DMS 273 treated with DMSO at 0.1 percent for 48 hours (cell line): Measurements from ENCODE around the gene ADGRD1.

Experiments used
- DNase-seq: peaks from one replicate; lab custom pipeline; 2025; lab: John Stamatoyannopoulos, UW

ADGRD1 gene

DNA sequence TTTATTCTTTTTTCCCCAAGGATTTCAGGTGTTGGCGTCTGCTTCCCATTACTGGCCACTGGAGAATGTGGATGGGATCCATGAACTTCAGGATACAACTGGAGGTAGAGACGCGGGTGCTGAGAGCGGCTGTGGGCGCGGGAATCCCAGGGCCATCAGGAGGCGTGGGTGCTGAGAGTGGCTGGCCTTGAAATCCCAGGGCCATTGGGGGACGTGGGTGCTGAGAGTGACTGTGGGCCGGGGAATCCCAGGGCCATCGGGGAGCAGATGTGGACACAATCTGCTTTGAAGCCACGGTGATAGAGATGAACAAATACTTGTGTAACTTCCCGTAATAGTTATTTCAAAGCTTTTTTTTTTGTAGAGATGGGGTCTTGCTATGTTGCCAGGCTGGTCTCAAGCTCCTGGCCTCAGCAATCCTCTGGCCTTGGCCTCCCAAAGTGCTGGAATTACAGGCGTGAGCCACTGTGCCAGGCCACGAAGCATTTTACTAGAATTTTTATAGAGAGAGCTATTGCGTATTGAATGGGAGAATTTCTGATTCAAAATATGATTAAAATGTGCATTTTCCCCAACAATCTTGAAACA lies 12.8 kb downstream of the ADGRD1 start:
- no peak for DNase-seq

DNA sequence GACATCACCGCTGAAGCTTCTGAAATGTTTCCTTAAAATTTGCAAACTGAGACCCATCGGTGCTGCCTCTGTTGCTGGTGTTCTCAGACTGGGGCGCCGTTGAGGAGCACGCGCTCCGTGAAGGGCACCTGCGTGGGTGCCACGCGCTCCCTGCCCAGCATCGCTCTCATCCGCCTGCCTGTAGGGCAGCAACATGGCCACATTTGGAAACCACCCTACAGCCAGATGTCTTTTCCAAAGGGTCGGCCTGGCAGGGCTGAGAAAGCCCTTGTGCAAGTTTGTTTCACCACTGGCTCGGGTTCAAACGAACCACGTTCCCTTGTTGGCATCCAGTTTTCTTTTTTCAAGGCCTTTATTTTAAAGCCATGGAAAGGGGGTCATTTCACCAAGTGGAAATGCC lies 13.9 kb downstream of the ADGRD1 start:
- DNase-seq, result no peak

DNA sequence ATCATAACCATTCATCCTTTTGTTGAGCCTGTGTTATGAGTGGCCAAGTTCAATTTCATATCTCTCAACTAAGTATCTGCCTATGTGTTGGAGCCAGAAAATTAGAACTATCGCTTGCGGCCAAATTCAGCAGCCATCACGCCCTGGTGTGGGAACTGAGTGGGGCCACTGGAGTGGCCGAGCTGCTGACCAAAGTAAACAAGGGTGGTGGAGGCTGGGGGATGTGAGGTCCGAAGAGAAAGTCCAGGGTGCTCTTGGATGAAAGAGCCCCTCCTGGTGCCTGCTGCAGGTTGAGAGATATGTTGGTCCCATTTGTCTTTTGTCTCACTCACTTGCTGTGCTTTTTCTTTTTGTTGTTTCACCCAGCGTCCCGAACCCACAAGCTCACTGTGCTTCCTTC lies 14.9 kb downstream of the ADGRD1 start:
- DNase-seq, result no peak

DNA sequence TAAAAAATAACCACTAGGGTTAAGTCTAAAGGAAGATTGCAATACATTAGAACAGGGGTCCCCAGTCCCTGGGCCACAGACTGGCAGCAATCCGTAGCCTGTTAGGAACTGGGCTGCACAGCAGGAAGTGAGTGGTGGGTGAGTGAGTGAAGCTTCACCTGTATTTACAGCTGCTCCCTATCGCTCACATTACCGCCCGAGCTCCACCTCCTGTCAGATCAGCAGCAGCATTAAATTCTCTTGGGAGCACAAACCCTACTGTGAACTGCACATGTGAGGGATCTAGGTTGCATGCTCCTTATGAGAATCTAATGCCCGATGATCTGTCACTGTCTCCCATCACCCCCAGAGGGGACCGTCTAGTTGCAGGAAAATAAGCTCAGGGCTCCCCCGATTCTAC lies 15.5 kb downstream of the ADGRD1 start:
- no peak for DNase-seq

DNA sequence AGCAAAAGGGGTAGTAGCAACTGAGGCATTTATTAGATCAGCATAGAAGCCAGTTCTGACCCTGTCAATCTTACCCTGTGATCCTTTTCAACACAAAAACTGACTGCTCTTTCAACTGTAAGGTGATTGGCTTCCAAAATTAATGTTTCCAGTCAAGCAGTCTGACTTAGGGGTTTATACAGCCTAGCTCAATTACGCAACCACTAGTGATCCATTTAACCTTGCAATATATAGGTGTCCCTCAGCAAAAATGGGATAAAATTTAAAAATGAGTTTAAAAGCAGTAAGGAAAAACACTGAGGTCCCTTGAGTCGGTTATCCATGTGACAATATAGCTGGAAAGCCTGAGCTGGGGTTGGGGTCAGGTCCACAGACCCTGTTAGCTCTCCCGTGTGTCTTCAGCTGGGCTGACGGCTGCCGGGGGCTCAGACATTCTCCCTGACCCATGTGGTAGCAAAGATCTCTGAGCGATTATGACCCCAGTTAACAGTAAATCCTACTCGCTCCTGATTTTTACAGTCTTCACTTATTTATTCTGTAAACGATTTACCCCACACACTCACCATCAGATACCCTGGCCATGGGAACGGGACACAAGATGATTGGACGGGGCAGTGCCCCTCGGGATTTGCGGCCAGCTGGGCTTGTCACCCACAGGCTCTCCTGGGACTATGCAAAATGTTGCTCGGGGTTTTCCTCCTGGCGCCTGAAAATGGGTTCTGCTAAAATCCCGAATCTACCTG lies 16.6 kb downstream of the ADGRD1 start:
- DNase-seq, result no peak

DNA sequence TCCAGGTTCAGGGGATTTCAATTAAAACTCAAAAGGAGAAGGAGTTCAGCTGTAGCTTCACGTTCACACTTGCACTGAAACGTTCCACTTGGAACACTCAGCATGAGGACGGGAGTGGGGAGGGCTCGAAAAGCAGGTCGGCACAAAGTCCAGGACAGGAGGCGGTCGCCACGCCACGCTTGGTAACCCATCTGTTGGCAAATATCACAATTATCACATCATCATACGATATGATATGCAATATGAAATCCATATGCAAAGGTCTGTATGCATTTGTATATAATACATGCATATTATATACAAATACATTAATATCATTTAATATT lies 17.2 kb downstream of the ADGRD1 start:
- DNase-seq, result no peak

DNA sequence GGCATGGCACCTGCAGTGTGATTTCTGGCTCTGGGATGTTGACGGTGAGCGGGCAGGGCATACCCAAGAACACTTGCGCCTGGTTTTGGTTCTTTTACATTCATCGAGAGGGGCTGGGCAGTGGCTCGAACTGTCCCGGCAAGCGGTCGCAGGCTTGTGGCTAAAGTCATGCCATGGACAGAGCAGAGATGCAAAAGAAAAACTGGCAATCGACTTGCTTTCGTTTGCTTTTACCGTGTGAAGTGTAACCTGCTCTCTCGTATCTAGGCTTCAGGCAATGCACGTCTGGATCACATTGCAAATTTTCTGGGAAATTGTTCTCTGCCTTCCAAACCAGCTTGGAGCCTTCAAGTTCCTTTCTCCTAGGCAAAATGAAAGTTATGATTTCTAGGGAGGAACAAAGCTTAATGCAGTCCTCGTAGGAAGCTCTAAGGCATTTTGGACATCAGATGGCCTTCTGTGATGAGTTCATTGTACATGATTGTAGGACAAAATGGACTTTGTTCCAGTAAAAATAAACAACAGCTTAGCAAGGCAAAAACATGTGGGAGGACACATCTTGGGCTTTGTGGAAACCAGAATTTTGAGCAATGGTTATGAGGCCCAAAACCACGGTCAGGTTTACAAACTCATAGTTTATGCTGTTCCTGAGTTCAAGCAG lies 18.3 kb downstream of the ADGRD1 start:
- DNase-seq, result no peak

DNA sequence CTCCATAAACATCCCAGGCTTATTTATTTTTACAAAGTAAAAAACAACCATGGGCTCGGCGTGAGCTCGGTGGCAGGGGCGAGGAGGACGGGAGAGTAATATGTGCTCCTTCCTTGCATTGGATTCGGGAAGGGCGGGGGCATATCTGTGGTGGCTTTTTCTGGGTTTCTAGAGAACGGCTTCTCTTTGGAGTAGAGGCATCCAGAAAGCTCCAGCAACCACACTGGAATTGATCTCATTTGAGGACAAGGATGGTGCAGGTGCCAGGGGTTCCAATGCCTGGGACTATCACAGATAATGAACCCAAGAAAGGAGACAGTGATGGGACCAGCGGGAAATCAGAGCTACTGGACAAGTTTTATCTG lies 18.9 kb downstream of the ADGRD1 start:
- DNase-seq, result no peak

DNA sequence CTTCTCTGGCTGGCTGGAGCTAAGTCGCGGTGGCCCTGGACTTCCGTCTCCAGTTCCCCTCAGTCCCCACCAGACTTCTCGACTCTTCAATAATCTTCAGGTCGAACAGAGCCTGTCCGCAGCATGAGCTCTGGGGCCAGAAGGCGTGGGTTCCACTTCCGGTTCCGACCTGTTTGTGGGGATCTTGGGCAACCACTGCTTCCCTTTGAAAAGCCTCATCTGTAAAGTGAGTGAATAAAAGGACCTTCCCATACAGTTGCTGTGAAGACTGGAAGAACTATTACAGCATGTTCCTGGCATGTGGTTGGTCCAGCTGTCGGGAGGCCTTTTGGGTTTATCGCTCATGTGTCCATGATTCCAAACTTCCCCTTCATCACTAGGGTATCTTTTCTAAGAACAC lies 19.4 kb downstream of the ADGRD1 start:
- no peak for DNase-seq

DNA sequence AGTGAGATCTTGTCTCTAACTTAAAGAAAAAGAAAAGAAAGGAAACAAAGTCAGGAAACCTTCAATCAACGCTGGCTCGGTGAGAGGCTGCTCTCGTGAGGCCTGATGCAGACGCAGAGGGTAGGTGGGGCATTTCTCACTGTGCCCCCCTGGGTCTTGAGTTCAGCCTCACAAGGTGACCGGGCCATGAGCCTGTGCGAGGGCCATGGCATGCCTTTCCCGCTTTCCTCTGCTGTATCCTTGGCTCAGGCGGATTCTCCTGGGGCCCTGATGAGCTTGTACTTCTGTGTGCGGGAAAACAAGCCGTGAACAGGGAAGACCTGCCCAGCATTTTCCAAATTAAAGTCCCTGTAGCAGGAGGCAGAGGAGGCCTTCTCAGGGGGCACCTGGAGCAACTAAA lies 20.2 kb downstream of the ADGRD1 start:
- no peak for DNase-seq

DNA sequence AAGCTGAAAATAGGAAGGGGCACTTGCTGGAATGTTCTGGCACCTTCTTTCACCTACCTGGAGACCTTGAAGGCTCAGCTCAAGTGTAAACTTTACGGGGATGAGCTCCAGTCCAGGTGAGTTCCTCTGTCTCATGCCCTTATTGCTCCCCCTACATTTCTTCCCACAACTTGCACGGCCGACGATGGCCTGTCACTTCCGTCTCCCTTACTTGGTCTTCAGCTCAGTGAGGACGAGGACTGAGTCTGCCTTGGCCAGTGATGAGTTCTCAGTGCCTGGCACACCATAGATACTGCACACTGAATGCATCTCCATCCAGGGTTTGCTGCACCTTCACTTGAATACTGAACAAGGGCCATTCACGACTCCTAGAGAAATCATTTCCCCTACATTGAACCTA lies 21.4 kb downstream of the ADGRD1 start:
- no peak for DNase-seq

DNA sequence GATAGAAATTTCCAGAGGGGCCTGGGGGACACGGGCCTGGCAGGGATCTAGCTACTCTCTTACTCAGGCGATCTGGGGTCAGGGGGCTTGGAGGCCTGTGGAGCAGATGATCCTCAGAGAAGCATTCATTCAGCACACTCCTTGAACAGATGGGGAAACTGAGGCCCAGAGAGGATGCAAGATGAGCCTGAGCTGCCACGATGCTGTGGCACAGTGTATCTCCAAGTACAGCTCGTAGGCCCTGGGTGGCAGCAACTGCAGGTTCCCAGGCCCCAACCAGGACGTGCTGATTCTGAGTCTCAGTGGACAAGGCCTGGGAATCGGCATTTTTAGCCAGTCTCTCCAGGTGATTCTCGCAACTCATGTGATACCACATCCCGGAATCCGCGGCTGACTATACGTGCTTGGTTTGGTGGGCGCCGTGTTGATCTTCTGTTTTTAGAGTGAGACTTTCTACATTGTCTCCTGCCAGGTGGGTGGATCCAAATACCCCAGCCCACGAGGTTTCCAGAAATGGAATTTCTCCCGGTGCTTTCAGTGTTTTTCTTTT lies 22.5 kb downstream of the ADGRD1 start:
- DNase-seq, result no peak

DNA sequence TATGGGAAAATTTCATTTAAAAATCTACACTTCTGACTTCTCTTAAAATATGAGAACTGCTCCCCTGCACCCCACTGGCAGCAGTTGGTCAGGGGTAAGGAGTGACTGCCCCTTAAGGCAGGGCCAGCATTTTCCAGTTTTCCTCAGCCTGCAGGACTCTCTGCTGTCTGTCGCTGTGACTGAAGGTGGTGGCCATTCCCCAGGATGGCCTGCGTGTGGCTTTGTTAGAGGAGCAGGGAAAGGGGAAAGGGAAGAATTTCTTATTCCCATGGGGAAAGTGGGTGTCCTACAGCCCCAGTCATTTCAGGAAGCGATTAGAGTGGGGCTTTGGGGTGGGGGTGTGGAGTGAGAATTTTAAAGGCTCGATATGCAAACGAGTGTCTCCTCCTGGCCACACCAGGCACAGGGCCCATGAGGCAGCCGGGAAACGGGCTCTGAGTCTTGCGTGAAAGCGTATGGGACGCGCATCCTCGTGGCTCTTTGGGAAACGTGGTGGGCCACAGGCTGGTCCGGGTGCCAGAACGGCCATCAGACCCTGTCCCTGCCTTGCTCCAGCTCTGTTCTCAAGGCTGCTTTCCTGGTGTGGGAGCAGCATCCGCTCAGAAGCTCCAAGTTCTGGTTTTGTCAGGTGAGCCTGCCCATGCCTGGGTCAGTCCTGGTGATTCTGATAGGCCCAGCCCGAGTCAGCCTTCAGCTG lies 23.5 kb downstream of the ADGRD1 start:
- no peak for DNase-seq

DNA sequence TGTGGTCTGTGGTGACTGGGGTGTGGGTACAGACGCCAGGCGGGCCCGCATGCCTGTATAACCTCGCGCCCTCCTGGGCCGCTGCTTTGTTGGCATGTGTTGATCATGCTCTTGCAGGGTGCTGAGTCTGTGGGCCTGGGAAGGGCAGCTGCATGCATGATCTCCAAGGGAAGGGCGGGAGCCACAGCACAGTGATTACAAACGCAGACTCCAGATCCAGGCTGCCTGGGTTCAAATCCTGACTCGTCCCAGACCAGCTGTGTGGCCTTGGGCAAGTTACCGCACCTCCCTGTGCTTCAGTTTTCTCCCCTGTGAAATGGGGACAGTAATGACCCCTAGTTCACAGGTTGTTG lies 24.0 kb downstream of the ADGRD1 start:
- no peak for DNase-seq

DNA sequence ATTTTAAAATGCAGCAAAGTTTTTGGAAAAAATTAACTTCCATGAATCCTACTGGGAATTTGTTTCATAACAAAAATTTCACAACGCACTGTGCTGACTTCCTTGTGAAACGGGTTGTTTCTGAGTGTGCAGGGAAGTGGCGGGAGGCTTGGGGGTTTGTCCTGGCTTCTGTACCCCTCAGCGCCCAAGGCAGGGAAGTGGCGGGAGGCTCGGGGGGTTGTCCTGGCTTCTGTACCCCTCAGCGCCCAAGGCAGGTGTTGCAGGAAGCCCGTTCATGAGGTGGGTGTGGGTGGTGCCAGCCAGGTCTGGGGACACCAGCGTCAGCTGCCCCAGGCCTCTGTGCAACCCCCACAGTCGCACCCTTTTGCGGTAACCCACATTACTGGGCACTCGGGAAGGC lies 25.1 kb downstream of the ADGRD1 start:
- no peak for DNase-seq

DNA sequence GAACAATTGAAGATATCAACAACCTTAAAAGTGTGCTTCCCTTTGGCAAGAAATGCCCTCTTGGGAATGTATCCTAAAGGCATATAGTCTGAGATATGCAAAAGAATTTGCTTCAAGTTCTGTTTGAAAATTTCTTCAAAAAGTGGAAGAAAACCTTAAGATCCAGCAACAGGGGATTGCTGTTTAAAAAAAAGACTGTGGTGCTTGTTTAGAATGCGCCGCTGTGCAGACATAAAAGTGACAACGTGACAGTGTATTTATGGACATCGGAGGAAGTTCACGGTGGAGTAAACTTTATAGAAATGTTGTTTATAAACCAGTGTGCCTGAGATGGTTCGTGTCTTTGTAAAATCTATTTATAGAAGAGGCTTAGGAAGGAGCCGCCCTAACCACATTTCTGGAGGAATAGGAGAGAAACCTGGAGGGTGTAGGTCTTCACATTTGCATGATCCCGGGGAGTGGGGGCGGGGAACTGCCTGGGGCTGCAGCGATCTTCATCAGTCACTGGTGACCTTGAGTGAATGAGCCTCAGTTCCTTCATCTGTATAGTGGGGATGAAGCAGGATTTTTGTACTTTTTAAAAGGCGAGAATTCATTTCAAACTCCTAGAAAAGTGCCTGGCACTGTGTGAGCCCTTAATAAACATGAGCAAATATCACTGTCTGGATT lies 27.5 kb downstream of the ADGRD1 start:
- no peak for DNase-seq

DNA sequence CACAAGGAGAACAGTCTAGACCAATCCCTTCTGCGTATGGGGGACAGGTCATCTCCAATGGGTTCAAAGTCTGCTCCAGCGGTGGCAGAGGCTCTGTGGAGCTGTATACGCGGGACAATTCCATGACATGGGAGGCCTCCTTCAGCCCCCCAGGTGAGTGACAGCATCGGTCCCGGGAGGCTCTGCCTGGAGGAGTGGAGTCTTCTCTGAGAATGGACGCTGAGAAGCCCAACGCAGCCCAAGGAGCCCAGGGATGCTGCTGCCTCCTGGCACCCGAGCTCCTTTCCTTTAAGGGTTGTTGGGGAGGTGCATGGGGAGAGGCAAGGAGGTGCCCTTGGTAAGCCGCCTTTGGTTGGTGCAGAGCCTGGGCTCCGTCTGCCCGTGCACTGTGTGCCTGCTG lies 28.2 kb downstream of the ADGRD1 start:
- DNase-seq, result no peak

DNA sequence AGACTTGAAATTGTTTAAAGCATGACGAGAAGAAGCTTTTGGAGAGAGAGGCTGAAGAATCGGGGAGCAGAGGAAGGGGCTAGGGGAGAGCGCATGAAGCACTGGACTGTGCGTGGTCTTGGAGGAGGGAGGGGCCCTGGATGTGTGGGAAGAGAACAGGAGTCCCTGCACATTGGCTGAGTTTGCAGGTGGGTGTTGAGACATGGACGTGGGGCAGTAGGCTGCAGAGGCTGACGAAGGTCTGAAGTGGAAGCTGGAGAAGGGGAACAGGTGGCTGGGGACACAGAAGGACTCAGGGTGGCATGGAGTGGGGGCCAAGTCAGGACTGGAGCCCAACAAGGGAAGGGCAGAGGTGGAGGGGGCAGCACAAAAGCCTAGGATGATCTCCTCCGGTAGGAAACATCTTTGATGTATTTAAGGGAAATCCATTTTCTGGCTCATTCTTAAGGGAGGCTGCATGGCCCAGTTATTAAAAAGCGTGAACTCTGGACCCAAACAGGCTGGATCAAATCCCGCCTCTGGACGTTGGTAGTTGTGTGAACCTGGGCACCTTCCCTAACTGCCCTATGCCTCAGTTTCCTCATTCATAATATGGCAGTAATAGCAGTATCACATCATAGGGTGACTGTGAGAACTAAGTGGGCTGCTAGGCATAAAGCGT lies 29.0 kb downstream of the ADGRD1 start:
- no peak for DNase-seq

DNA sequence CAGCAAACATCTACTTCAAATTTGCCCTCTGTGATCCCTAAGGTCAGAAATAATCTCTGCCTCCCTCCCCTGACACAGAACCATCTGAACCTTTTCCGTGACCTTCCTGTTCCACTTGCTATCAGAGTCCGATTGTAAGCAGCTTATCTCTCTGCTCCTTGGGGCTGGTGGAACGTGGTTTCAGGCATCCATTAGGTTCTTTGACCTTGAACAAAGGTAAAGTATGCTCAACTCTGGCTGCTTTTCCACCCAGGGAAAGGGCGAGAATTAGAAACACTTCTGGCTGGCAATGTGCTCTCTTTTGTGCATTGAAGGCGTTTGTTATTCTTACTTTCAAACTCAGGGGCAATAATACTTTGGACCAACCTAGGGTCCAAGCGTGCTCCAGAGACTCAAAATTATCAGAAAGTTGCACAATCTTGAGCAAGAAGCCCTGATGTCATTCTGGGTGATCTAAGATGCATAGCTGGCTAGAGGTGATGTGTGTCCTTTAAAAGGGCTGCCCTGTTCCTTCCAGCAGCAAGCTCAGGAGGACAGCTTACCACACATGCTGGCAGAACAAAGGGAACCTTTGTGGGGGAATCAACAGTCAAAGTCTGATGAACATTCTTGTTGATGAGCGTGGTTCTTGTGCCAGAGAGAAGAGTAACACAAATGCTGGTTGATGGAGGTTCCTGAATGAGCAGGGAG lies 29.8 kb downstream of the ADGRD1 start:
- no peak for DNase-seq

DNA sequence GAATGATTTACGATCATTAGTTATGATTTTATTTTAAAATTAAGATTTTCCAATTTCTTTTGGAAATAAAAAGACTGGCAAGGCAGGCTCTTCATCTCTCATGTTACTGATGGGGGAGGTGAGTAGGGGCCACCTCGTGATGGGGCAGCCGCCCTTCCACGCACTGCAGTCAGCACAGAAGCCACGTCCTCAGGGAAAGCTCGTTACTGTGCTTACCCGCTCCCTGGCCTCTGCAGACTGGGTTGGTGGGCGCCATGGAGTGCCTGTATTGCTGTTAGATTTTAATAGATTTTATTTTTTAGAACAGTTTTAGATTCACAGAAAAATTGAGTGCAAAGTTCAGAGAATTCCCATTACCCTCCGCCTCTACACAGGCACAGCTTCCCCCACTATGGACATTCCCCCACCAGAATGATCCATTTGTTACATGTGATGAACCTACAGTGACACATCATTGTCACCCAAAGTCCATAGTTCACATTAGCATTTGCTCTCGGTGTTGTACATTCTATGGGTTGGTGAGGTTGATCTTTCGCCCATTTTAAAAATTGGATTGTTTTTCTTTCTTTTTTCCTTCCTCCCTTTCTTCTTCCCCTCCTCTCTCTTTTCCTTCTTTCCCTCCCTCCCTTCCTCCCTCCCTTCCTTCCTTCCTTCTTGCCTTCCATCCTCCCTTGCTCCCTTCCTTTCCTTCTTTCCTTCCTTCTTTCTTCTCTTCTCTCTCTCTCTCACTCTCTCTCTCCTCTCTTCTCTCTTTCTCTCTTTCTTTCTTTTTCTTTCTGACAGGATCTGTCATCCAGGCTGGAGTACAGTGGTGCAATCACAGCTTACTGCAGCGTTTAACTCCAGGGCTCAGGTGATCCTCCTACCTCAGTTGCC lies 30.7 kb downstream of the ADGRD1 start:
- no peak for DNase-seq
